Raji (cell line): ENCODE data around the gene ETV5.

Experiments used
- POLR2A ChIP-seq: IDR thresholded peaks from 2 replicates; pipeline ENCODE4 v1.6.1; 2011; ENCODE audit warnings: low read depth, low read length, control low read depth; ENCODE audit not compliant: insufficient read depth

The ETV5 gene

DNA sequence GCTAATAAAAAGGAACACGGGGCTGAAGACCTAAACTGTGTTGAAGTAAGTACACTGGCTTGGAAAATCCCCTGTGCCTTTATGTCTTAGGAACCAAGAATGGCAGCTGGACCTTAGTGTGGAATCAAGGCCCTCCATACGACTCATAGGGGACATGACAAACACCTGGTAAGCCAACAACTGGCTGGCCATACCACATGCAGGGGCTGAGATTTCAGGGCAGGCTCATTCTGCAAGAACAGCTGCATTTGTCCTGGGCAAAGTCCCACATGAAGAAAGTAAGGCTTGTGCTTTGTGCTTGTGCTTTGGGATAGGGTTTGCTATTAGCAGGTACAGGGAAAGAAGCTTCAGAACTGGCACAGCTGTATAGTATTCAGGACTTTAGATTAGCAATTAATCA is 18.0 kb downstream of the ETV5 start:
- no peak for TF ChIP-seq POLR2A

GRCh38 chr3:186088335-186088734 is 20.6 kb downstream of the ETV5 start:
- no peak for TF ChIP-seq POLR2A

- TF ChIP-seq POLR2A, result no peak
Measured at GRCh38 chr3:186084264-186084663, 24.6 kb downstream of the ETV5 start.

DNA sequence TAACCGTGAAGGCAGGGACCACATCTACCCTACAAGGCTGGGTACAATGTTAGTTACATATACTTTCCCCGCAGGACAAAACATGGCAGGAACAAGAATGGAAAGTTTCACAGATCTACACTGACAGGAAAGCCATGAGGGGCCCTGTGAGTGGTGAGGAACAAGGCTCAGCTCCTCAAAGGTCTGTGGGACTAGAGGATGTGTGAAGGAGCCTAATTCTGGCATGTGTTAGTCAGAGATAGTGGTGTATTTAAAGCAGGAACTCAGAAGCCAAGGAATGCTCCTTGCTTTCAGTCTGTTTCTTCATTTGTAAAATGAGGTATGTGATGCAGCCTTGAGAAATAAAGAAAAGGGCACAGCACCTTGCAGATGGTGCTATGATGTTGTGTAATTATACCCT is 25.1 kb downstream of the ETV5 start:
- no peak for TF ChIP-seq POLR2A

DNA sequence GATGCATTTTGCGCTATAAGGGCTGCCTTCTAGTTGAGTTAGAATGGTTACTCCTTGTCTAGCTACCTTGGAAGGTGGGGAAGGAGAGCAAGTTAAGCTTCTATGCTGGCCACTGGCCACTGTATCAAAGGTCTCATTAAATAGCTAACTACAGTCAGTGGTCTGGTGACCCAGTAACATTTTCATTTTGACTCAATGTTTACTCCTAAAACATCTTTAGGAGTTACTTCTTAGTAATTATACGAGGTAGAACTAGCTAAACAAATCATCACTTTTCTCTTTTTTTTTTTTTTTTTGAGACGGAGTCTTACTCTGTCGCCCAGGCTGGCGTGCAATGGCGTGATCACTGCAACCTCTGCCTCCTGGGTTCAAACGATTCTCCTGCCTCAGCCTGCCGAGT is 26.7 kb downstream of the ETV5 start:
- TF ChIP-seq POLR2A, result no peak

GRCh38 chr3:186081678-186082077 is 27.2 kb downstream of the ETV5 start:
- TF ChIP-seq POLR2A, result no peak

DNA sequence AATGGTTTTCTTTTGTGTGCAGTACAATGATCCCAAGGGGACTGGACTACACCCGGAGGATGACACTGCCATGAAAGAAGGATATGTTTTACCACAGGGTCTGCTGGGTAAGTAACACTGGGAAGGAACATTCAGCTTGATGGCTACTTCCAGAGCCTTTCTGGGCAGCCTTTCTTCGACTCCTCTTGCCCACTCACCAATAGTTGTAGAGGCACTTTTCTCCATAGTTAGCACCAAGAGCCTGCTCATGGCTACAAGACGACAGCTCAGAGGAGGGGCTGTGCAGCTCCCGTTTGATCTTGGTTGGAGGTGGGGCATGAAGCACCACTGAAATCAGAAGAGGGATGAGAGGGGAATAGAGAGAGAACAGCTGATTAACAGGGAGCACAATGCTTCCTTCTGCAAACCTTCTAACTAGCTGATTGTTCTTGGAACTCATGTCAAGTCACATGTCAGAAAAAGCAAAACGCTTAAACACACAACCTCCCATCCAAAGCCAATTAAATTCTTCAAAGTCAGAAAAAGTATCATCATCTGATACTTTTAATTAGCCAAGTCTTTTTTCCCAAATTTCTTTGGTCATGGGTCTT is 27.9 kb downstream of the ETV5 start:
- TF ChIP-seq POLR2A, result no peak

DNA sequence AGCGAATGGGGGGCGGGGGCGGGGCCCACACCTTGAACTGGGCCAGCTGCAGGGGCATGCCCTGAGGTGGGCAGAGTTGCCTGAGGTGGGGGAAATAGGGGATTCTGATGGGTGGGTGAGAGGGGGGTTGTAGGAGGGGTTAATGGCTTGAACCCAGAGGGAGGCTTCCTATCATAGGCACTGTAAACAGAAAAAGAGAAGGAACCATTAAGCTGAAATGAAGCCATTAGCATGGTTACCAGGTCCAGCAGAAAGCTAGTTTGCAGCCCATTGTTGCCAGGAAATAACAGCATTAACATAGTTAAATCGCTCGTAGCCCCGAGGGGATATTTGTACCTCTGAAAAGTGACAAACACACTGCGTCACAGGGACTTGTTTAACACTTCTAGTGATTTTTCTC is 29.0 kb downstream of the ETV5 start:
- no peak for TF ChIP-seq POLR2A

DNA sequence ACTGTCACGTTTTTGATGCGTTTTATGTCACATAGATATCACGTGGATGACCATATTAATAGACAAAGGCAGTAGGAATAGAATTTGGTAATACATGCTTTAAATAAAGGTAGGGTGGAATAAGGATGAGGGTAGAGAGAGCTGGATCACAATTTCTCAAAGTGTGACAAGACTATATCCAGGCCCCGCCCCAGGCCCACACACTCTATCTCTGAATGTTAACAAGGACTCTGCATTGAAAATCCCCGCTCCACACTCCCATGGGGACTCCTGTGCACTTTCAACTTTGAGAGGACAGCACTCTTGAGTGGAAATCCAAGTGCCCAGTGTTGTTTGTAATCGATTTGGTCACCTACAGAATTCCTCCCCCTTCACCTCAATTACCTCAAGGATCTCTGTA is 31.4 kb downstream of the ETV5 start:
- TF ChIP-seq POLR2A, result no peak

GRCh38 chr3:186075931-186076567 is 32.8 kb downstream of the ETV5 start:
- no peak for TF ChIP-seq POLR2A

- no peak for TF ChIP-seq POLR2A
Measured at GRCh38 chr3:186075489-186075888, 33.4 kb downstream of the ETV5 start.

- TF ChIP-seq POLR2A, result no peak
Measured at GRCh38 chr3:186073641-186074040, 35.2 kb downstream of the ETV5 start.

GRCh38 chr3:186070996-186071395 is 37.9 kb downstream of the ETV5 start:
- no peak for TF ChIP-seq POLR2A

- TF ChIP-seq POLR2A, result no peak
Measured at GRCh38 chr3:186070550-186070949, 38.3 kb downstream of the ETV5 start.

GRCh38 chr3:186070133-186070532 is 38.8 kb downstream of the ETV5 start:
- no peak for TF ChIP-seq POLR2A

DNA sequence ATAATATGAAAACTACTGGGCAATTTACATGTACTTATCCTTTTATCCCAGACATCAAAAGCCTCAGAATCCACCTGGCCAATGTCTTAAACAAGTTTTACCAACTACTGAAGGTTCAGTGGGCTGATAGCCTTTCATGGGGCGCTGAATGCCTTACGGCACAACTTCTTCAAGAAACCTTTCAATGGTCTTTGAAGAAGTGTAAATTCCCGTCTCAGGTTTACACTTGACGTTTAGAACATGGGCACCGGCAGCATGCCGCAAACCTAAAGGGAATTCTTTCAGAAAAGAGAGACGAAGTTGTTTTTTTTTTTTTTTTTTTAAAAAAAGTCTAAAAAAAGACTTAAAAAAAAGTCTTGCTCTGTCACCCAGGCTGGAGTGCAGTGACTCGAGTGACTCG is 39.7 kb downstream of the ETV5 start:
- TF ChIP-seq POLR2A, result no peak

DNA sequence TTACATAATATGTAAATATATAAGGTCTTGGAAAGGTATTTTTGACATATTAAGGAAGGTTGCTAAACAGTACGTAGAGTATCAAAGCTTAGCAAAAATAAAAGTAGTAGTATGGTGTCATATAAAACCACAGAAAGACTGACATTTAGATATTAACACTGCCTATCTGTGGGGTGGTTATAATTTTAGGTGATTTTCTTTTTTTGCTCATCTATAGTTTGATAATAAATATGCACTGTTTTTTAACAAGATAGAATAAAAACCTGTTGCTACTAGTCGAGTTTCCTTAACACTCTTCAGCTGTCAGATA is 40.7 kb downstream of the ETV5 start:
- no peak for TF ChIP-seq POLR2A
